Cardiac muscle cell (in vitro differentiated cells and primary cell): ENCODE data around the gene METTL14. TPM values are rescaled to one million over a fixed set of nuclear protein-coding genes. Genes with fewer than 3 reads are reported as not detected.

ENCODE experiments used
- DNase-seq, 2 donors: peaks; one replicate each; pipeline versions ENCODE4 v3.0.0 to v3.0.0-alpha.2; 2010 to 2017; ENCODE audit warnings: low read depth in 1 of 2, low spot score in 1 of 2
- H3K27ac ChIP-seq: fragments of 200-600 bp; sonication (generic); 2 replicates; pipeline ENCODE4 v1.5.1; 2016
- H3K27me3 ChIP-seq: fragments of 200-600 bp; sonication (generic); 2 replicates; pipeline ENCODE4 v1.6.0; 2016; ENCODE audit warnings: control low read depth
- H3K36me3 ChIP-seq: fragments of 200-600 bp; sonication (generic); 2 replicates; pipeline ENCODE4 v1.5.1; 2016; ENCODE audit warnings: control low read depth
- H3K4me1 ChIP-seq: fragments of 200-600 bp; sonication (generic); 2 replicates; pipeline ENCODE4 v1.8.1; 2017; ENCODE audit warnings: low read depth, mild to moderate bottlenecking, mixed run types
- H3K4me3 ChIP-seq: fragments of 200-600 bp; sonication (generic); 2 replicates; pipeline ENCODE4 v1.5.1; 2016; ENCODE audit warnings: mild to moderate bottlenecking
- H3K9me3 ChIP-seq: fragments of 200-600 bp; sonication (generic); 2 replicates; pipeline ENCODE4 v1.5.1; 2017; ENCODE audit warnings: low read depth, mild to moderate bottlenecking, control low read depth
- CTCF ChIP-seq: IDR thresholded peaks from 2 replicates; pipeline ENCODE4 v1.5.1; 2012; ENCODE audit warnings: low read depth, mild to moderate bottlenecking, low read length
- polyA plus RNA-seq: library from polyadenylated mRNA; unstranded; fragments of >200 nt; fragmentation: Nextera tagmentation; extraction: Ambion mirVana; gene quantifications from 2 replicates; pipeline ENCODE4 v1.2.1, GENCODE V29; 2016
- total RNA-seq: library from RNA; depleted of rRNA; stranded (reverse); fragments of >200 nt; gene quantifications from 2 replicates; pipeline ENCODE4 v1.2.3, GENCODE V29; 2016

METTL14 gene
- total and polyA plus RNA-seq, 2 experiments from 2014 or later, result 15.3 to 37.1 TPM

- H3K4me3 ChIP-seq, result no peak overlapping the region
- H3K36me3 ChIP-seq, result peaks cover 3% of the 10 kb centered on the region
- DNase-seq, result peak; percentile 14 to 46
- no peaks in the 10 kb centered on the region for H3K27me3 ChIP-seq
- H3K4me1 ChIP-seq, result peaks cover 11% of the 10 kb centered on the region
- no peaks in the 10 kb centered on the region for H3K9me3 ChIP-seq
- TF ChIP-seq CTCF, result peak; percentile 54
- H3K27ac ChIP-seq, result no peak overlapping the region
Observed at GRCh38 chr4:118682928-118683327, 2.3 kb upstream of the METTL14 start.

DNA sequence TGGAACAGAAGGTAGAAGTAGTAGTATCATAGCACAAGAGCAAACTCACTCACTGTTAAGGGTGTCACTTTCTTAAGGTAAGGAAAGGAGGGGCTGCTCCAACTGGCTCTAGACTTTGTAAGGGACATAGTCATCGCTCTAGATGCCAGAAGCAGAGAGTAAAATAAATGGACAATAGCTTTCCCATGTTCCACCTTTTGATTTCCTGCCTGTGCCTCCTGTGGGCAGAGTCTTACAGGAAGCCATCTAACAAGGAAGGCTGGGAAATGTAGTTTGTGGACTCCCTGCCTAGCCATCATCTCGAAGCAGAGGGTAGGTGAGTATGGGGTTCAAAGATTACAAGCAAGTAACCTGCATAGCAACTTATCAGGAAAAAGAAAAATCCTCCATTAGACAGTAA, 1.7 kb upstream of the METTL14 start:
- DNase-seq, result peak in 1 of 2 donors; percentile 12
- H3K4me1 ChIP-seq, result peaks cover 11% of the 10 kb centered on the region
- H3K36me3 ChIP-seq, result peaks cover 8% of the 10 kb centered on the region
- no peak overlapping the region for H3K4me3 ChIP-seq
- no peak overlapping the region for H3K27ac ChIP-seq
- no peaks in the 10 kb centered on the region for H3K9me3 ChIP-seq
- TF ChIP-seq CTCF, result no peak
- H3K27me3 ChIP-seq, result no peaks in the 10 kb centered on the region

DNA sequence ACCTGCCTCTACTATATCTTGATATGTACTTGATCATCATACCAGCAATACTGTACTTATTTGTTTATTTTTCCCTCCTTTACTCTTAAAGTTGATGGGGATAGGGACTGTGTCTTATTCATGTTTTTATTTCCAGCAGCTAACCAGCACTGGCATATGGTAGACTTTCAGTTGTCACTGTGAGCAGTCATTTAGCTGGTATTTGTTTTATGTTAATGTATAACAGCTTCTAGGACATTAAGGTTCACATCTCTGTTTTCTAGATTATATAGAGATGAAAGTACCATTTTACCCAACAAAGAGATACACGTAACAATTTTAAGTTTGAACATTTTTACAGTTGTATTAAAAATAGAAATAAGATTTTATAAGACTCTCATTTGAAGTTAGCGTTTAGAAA, 17.9 kb downstream of the METTL14 start:
- H3K4me1 ChIP-seq, result no peaks in the 10 kb centered on the region
- H3K36me3 ChIP-seq, result peaks cover 56% of the 10 kb centered on the region
- no peak for DNase-seq
- no peak overlapping the region for H3K4me3 ChIP-seq
- H3K9me3 ChIP-seq, result no peaks in the 10 kb centered on the region
- TF ChIP-seq CTCF, result no peak
- no peaks in the 10 kb centered on the region for H3K27me3 ChIP-seq
- H3K27ac ChIP-seq, result no peak overlapping the region

DNA sequence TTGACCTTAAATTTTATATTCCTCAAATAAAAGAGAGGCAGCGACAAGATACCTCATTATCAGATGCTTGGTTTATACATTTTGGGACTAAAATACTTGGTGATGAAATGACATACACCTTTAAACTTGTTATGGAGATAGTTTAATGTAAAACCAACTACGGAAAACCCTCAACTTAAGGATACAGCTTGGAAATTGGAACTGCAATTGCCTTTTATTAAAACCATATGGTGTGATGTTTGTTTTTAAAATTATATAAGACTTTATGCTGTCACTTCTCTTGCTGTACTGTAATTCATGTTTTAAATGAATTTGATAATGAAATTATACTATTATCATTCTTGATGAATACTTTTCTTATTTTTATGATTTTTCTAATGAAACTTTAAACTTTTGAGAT, 25.9 kb downstream of the METTL14 start:
- H3K4me1 ChIP-seq, result no peaks in the 10 kb centered on the region
- no peaks in the 10 kb centered on the region for H3K27me3 ChIP-seq
- DNase-seq, result no peak
- no peak overlapping the region for H3K4me3 ChIP-seq
- H3K9me3 ChIP-seq, result no peaks in the 10 kb centered on the region
- no peak for TF ChIP-seq CTCF
- H3K27ac ChIP-seq, result no peak overlapping the region
- H3K36me3 ChIP-seq, result peaks cover 24% of the 10 kb centered on the region

DNA sequence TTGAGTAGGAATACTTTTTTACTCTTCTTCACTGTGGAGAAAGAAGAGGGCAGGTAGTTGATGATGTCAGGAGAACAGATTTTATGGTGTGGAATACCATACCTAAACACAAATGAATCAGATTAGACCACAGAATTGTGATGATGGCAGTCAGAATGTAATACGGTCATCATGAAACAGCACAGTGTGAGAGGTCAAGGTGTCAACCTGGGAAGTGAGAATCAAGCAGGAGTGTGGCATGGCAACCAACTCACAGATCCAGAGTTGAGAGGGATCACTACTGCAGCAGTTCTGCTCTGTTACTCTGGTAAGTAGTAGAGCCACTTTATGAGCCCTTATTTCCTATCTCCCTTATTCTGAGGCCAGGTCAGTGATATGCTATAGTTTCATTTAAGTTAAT, 27.7 kb downstream of the METTL14 start:
- H3K9me3 ChIP-seq, result no peaks in the 10 kb centered on the region
- TF ChIP-seq CTCF, result no peak
- no peaks in the 10 kb centered on the region for H3K4me1 ChIP-seq
- H3K36me3 ChIP-seq, result peaks cover 14% of the 10 kb centered on the region
- no peaks in the 10 kb centered on the region for H3K27me3 ChIP-seq
- H3K27ac ChIP-seq, result no peak overlapping the region
- no peak overlapping the region for H3K4me3 ChIP-seq
- no peak for DNase-seq

DNA sequence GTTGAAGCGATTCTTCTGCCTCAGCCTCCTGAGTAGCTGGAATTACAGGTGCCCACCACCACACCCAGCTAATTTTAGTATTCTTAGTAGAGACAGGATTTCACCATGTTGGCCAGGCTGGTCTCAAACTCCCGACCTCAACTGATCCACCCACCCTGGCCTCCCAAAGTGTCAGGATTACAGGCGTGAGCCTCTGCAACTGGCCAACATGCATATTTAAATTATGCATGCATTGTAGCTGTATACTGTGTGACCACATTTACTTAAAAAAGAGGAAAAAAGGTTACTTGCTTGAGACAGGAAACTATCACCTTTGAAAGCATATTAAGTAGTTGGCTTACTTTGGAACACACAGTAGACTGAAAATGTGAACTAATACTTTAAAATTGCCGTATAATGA, 29.5 kb downstream of the METTL14 start:
- no peaks in the 10 kb centered on the region for H3K9me3 ChIP-seq
- no peak overlapping the region for H3K4me3 ChIP-seq
- no peak for TF ChIP-seq CTCF
- H3K27ac ChIP-seq, result no peak overlapping the region
- no peak for DNase-seq
- H3K27me3 ChIP-seq, result no peaks in the 10 kb centered on the region
- H3K36me3 ChIP-seq, result peaks cover 14% of the 10 kb centered on the region
- no peaks in the 10 kb centered on the region for H3K4me1 ChIP-seq
